HuH-7.5 (cell line): ENCODE data around the gene CLDN5.

ENCODE experiments used
- DNase-seq: peaks from one replicate; pipeline ENCODE4 v3.0.0; 2011; ENCODE audit warnings: low spot score

CLDN5 gene

DNA sequence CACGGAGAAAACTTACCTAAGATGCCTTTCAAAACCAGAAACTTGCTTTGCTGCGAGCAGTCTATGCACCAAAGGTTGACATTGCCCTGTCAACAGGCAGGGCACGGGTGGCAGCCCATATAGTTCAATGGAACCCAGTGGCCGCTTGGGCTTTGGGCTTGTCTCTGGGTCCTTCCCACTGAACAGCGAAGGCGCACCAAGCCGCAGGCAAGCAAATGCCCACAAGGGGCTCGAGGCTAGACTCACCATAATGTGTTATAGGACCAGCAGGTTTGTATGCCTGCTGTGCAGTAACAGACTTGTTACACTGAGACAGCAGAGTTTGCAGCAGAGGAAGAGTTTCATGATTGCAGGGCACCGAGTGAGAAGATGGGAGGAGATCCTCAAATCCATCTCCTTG, 20.3 kb downstream of the CLDN5 start:
- no peak for DNase-seq

DNA sequence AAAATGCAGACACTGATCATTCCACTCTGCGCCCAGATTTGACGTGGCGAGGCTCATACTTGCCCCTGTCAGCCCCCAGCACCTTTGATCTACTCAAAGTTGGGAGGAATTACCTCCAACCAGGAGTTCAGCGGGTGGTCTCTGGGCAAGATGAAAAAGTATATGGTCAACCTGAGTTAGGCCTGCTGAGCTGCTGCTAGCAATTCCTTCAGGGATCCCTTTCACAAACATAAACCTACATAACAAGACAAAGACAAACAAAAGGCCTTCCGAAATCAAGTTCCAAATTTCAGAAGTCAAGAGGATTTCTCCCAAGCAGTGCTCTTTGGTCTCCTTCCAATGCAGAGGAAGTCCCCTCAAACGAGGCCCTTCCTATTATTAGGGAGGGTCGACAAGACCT, 20.8 kb downstream of the CLDN5 start:
- no peak for DNase-seq

DNA sequence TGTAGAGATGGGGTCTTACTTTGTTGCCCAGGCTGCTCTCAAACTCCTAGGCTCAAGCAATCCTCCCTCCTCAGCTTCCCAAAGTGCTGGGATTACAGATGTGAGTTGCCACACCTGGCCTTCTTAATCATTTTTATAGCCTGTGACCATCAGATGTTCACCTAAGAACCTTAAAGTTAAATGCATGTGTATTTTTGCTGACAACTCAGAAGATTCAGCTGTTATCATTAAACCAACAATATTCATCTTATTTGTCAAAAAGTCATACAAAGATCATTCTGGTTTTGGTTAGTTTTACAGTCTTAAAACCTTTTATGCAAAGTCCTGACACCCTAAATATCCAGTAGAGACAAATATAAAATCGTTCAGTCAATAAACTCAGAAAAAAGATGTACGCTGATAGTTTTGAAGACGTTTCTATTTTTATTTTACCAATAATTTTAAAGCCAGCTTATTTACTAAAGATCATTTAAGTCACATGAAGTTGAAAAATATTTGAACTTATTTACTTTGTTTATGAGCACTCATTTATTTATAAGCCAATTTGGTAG, 22.2 kb downstream of the CLDN5 start:
- no peak for DNase-seq

DNA sequence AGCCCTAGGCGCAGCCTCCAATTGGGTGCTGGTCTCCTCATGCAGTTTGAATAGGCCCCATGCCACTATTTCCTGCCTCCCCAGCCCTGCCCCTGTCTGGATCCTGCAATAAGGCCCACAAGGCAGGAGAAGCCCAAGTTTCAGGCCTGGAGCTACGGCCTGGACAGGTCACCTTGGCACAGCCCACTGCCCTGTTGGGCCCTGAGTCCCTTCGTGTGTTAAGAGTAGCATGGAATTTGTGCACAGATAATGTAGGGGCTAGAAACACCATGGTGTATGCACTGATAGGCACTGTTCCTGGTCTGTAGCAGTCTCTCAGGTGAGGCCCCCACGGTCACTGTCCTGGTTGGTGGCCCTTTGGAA, 24.3 kb downstream of the CLDN5 start:
- DNase-seq, result no peak

DNA sequence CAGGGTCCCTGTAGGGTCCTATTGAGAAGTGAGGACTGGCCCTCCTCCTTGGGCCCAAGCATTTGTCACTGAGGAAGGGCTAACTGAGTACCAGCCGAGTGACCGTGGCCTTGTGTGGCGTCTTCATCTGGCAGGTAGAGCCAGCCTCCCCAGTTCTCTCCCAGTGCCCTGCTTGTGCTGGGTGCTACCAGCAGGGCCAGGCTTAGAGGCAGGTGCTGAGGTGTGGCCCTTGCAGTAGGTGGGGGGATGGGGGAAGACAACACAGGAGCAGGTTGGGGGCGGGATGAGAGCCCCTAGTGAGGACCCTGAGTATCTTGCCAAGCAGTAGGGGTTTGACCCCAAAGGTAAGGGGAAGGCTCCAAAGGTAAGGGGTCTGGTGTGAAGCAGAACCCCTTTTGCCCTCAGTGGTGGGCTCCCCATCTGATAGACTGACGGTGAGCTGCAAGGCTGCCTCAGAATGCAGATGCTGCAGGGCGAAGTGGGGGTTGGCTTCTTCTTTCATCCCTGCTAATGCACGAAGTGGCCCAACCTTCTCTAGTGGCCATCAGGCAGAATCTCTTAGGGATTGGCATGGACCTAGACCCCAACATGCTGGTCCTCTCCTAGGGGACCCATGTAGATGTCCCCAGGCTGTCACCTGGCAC, 24.9 kb downstream of the CLDN5 start:
- DNase-seq, result no peak

DNA sequence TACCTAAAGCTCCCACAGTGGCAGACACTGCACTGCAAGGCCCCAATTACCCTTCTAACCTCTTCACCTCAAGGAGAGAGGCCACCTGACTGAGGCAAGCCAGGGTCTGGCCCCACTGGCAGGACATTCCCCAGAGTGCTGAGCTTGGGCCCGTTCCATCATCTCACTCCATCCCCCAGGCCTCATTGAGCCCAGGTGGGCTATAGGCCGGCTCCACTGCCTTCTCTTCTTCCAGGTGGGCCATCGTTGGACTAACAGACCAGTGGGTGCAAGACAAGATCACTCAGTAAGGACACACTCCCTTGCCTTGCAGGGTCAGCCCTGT, 25.4 kb downstream of the CLDN5 start:
- DNase-seq, result no peak

DNA sequence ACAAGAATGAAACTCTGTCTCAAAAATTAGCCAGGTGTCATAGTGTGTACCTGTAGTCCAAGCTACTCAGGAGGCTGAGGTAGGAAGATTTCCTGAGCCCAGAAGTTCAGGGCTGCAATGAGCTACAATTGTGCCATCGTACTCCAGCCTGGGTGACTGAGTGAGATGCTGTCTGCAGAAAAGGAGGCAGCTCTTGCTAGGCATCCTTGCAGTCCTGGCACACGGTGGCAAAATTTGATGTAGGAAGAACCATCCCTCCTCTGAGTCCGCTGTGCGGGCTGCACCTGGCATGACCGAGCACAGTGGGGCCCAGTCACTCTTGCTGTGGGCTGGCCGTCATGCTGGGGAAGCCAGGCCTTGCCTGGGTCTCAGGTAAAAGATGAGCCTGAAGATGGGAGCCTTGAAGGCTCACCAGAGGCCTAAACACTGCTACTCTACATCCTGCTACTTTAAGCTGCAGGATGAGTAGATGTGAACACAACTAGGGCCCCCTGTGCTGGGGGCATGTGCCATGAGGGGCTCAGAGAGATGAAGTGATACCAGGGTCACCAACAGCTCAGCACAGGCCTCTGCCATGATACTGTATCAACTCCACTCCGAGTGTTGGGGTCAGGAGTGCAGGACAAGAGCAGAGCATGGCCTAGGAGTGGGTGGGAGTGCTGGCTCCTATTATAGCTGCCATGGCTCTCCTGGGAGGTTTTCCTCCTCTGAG, 25.9 kb downstream of the CLDN5 start:
- no peak for DNase-seq

DNA sequence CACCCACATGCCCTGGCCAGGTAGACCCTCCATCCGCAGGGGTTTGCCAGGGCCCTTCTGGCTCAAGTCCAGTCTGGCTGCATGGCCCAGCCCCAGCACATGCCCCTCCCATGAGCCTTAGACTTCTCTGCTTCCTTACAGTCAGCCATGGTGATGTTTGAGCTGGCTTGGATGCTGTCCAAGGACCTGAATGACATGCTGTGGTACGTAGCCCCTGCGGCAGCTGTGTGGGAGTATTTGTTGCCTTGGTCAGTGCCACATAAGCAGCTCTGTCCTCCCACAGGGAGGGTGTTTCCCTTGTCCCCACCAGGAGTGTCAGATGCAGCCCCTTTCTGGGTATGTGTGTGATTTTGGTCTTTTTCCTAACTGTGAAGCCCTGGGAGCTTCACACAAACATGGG, 27.0 kb downstream of the CLDN5 start:
- DNase-seq, result no peak

DNA sequence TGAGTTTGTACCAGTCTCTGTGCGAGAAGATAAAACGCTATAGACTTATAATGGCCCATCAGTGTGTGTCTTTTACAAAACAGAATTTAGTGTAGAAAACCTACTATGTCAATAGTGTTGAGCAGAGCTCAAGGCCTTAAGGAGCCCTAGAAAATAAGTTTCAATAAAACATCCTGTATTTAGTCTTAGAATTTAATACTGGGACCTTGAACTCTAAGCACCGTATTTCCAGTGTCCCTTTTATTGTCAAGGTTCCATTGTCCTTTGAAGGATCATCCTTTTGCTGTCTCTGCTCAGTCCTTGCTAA, 27.9 kb downstream of the CLDN5 start:
- no peak for DNase-seq

GRCh38 chr22:19495562-19496323, 28.5 kb downstream of the CLDN5 start:
- no peak for DNase-seq

GRCh38 chr22:19494676-19495173, 29.5 kb downstream of the CLDN5 start:
- DNase-seq, result no peak

DNA sequence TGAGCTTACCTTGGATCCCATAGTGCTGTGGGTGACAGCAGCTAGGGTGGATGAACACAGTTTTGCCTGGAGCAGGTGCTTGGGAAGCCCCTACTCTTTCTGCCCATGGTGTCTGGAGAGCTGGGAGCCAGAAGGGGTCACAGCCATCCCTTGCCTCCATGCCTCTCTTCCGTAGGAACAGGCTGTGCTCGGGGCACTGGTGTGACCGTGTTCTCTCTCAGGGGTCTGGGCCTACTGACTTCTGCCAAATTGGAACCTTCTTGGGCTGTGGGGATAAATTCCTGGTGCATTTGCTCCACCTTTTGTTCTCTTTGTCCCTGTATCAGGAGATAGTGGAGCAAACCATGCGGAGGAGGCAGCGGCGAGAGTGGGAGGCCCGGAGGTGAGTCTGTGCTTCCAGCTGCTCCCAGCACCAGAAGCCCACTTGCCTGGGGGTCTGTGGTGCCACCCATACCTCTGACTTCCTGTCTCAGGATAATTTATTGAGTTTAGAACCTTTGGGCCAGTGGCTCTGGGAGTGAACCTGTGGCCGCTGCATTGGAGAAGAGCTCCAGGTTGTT, 30.1 kb downstream of the CLDN5 start:
- no peak for DNase-seq

- DNase-seq, result no peak
Observed at GRCh38 chr22:19492504-19493174, 31.6 kb downstream of the CLDN5 start.

DNA sequence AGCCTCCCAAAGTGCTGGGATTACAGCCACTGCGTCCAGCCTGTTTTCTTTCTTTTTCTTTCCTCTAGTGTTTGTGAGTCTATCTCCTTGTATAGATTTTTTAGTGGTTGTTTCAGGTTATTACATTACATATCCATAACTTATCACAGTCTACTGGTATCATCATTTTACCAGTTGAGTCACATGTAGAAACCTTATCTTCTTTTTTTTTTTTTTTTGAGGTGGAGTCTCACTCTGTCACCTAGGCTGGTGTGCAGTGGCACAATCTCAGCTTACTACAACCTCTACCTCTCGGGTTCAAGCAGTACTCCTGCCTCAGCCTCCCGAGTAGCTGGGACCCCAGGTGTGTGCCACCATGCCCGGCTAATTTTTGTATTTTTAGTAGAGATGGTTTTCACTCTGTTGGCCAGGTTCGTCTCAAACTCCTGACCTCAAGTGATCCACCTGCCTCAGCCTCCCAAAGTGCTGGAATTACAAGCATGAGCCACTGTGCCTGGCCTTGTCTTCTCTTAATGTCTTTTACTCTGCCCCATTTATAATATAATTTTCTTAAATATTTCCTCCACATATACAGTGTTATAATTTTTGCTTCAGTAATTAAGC, 33.5 kb downstream of the CLDN5 start:
- DNase-seq, result no peak

DNA sequence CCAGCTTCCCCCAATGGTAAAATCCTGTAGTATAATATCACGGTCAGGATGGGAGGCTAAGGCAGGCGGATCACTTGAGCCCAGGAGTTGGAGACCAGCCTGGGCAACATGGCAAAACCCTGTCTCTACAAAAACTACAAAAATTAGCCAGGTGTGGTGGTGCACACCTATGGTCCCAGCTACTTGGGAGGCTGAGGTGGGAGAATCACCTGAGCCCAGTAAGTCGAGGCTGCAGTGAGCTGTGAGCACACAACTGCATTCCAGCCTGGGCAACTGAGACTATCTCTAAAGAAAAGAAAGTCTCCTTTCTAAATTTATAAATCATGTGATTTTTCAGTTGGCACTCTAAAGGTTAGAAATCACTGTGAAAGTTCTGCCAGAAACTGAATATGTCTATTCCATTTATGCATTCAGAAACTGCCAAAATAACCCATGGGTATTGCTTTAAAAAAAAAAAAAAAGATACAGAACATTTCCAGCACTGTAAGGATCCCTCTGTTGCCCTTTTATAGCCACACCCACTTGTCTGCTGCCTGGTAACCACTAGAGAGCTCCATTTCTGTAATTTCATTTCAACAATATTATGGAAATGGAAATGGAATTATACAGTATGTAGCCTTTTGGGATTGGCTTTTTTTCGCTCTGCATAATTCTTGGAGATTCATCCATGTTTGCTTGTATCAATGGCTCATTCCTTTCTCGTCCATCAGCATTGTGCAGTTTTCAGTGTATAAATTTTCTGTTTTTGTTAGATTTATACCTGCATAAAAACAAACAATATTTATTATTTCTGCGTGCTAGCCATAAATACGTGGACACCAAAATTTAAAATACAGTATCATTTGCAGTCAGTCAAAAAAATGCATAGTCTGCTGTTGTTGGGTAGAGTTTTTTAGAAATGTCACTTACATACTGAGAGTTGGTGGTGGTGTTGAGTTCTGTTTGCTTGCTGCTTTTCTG, 35.0 kb downstream of the CLDN5 start:
- DNase-seq, result no peak

DNA sequence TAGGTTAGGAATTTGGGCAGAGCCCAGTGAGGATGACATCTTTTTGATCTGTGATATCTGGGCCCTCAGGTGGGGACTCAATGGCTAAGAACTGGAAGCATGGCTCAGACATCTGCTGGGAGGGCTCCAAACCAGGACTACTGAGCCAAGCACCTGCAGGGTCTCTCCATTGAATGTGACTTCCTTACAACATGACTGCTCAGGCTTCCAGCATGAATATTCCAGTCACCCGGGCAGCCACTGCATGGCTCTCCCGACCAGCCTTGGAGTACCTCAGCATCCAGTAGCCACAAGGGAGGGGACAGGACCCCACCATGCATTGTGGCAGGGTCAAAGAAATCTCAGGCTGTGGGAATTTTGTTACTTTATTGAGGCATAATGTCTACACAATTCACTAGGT, 35.9 kb downstream of the CLDN5 start:
- DNase-seq, result no peak

- no peak for DNase-seq
Observed at GRCh38 chr22:19483481-19484244, 40.5 kb downstream of the CLDN5 start.

DNA sequence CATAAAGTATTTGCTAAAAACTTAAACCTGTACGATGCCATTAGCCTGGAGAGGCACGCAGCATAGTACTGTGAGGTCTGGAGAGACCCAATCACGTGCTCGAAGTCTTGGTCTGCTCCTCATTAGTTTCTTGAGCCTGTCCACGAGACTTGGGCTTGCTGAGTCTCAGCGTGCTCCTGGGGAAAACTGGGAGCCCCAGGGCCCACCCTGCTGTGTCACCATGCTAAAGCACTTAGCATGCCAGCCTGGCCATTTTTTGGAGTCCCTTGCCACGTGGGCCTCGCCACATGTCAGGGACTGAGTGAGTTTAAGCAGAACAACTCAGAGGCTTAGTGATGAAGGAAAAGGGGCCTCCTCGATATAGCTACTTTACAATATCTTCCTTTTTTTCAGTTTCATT, 41.9 kb downstream of the CLDN5 start:
- DNase-seq, result no peak

DNA sequence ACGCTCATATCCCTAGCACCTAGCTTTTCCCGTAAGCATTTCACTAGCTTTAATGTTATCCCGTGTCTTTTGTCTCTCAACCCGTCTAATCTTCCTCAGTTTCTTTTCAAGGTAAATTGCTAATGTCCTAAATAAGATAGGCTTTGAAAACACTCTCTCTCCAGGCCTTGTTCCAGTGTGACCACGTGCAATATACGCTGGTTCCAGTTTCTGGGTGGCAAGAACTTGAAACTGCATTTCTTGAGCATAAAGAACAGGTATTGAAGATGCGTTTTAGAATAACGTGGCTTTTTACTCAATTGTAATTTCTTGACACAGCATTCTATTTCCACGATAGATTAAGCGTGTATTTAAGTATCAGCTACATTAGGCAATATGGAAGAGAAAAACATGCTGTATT, 43.4 kb downstream of the CLDN5 start:
- DNase-seq, result no peak

DNA sequence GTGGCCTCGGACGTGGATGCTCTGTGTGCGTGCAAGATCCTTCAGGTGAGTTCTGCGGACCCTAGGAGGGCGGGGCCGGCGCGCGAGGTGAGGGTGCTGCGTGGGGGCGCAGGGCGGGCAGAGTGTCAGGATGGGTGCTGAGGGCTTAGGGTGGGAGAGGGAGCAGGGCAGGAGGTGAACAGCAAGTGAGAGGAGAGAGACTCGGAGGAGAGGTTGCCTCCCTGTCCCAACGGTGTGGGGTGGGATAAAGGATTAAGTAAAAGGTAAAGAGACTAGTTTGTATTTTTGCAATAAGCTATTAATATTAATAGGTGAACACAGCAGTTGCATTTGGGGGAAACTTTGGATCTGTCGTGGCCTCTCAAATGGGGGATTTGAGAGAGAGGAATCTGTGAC, 44.0 kb downstream of the CLDN5 start:
- no peak for DNase-seq
